ENCODE measurements around the gene CORO7. TPM values are rescaled to one million over a fixed set of nuclear protein-coding genes. Genes with fewer than 3 reads are reported as not detected.

The CORO7 gene
- total and polyA plus RNA-seq, 9 of the 15 experiments (the other 6 are each of a cell fraction or from before 2014, with no cell fraction given), result 0.45 to 77.2 (median 18.7) TPM

- no peak for TF ChIP-seq ZNF318 (IDR thresholded peaks at IDR 0.05; ENCODE audit: borderline replicate concordance in 1 of 2, low read depth in 1 of 2)
- TF ChIP-seq COPS2 (conservative IDR thresholded peaks at IDR 0.05), result no peak
- TF ChIP-seq CREB3 (tag; conservative IDR thresholded peaks at IDR 0.05; ENCODE audit: low read depth), result no peak
- TF ChIP-seq ZNF280A (IDR thresholded peaks at IDR 0.05; ENCODE audit: low read depth, partially characterized antibody), result no peak
Measured at GRCh38 chr16:4386951-4387565, 29.3 kb downstream of the CORO7 start (continued).

Measured in K562 (cell line).